ENCODE results near the gene GCN1. TPM values are rescaled to one million over a fixed set of nuclear protein-coding genes. Genes with fewer than 3 reads are reported as not detected.

Gene GCN1
- total and polyA plus RNA-seq, 2 of the 8 experiments (the other 6 are each of a cell fraction or from before 2014, with no cell fraction given), result 61.4 to 133 TPM

- Histone ChIP-seq H3K79me1 (ENCODE audit: low read depth, low read length) (no peaks in the 10 kb centered on the region), H3K23me2 (ENCODE audit: low read depth, low read length) (0 out of 2 replicates have a peak, but pooled peaks cover 2% of the 10 kb centered on the region), H4K91ac (replicated peaks; ENCODE audit: insufficient read length, low read length) (no peak overlapping the region), H3K36me3 (ENCODE audit: control insufficient read depth in 2 of 4, insufficient read depth in 4 of 4, low read length in 3 of 4) (no peaks in the 10 kb centered on the region), H3K14ac (ENCODE audit: insufficient read length) (no peak overlapping the region), H2AK5ac (ENCODE audit: low read depth, low read length) (no peak overlapping the region), H3K27ac (ENCODE audit: low read depth, low read length) (no peak overlapping the region), H4K20me1 (replicated peaks in 1 of 2; ENCODE audit: control insufficient read depth in 1 of 2, insufficient read depth in 2 of 2, low read length in 2 of 2) (peaks cover 0 to 1% of the 10 kb centered on the region in 2 experiments), H3K79me2 (ENCODE audit: control insufficient read depth in 1 of 2, insufficient read depth in 2 of 2, low read length in 2 of 2) (no peaks in the 10 kb centered on the region), H4K5ac (ENCODE audit: insufficient read length, low read depth, low read length) (no peak overlapping the region), H3K18ac (ENCODE audit: extremely low read depth, low read length) (no peak overlapping the region), H3K9ac (replicated peaks in 1 of 4; ENCODE audit: extremely low read depth in 1 of 4, low read depth in 3 of 4, low read length in 3 of 4) (no peak overlapping the region), H2BK15ac (ENCODE audit: low read length) (no peak overlapping the region), H2BK5ac (ENCODE audit: low read depth, low read length) (no peak overlapping the region), H2AFZ (ENCODE audit: low read length) (no peak overlapping the region), H3K23ac (ENCODE audit: insufficient read length) (no peak overlapping the region), H3K27me3 (replicated peaks in 1 of 4; ENCODE audit: control insufficient read depth in 3 of 4, extremely low read depth in 1 of 4, insufficient read depth in 3 of 4, low read length in 3 of 4) (no peaks in the 10 kb centered on the region), H2BK120ac (replicated peaks; ENCODE audit: low read depth, low read length) (no peak overlapping the region), H4K8ac (ENCODE audit: extremely low read depth, insufficient read depth, low read length) (no peak overlapping the region), H3K4me3 (ENCODE audit: extremely low read depth in 1 of 4, insufficient read depth in 2 of 4, low read depth in 3 of 4, low read length in 4 of 4) (no peak overlapping the region), H3K4me1 (replicated peaks in 1 of 4; ENCODE audit: control insufficient read depth in 3 of 4, insufficient read depth in 4 of 4, low read length in 3 of 4) (peaks cover 2 to 9% (median 8%) of the 10 kb centered on the region in 4 experiments), H3K9me3 (ENCODE audit: insufficient read depth in 2 of 2, low read depth in 1 of 2, low read length in 1 of 2) (no peaks in the 10 kb centered on the region), H2BK20ac (ENCODE audit: low read length) (no peak overlapping the region), H2BK12ac (ENCODE audit: low read depth, low read length) (no peak overlapping the region), H3K4me2 (ENCODE audit: insufficient read depth in 1 of 2, low read depth in 2 of 2, low read length in 2 of 2) (no peak overlapping the region), H3K4ac (replicated peaks; ENCODE audit: insufficient read length, low read depth, low read length) (no peak overlapping the region), H3K56ac (replicated peaks; ENCODE audit: insufficient read length, low read depth, low read length) (no peak overlapping the region)
- no peak for FAIRE-seq
- no peak for TF ChIP-seq CTCF (IDR thresholded peaks at IDR 0.05; ENCODE audit: control extremely low read depth in 1 of 3, insufficient read depth in 1 of 3, low read depth in 1 of 3, low read length in 3 of 3)
- TF ChIP-seq BRCA1 (IDR thresholded peaks at IDR 0.05; ENCODE audit: low read depth, low read length), result no peak
- no peak for TF ChIP-seq SAP30 (IDR thresholded peaks at IDR 0.05; ENCODE audit: insufficient read depth, insufficient replicate concordance, low read length)
- no peak for TF ChIP-seq POLR2A (IDR thresholded peaks at IDR 0.05; ENCODE audit: control extremely low read depth in 1 of 2, low read depth in 2 of 2, low read length in 2 of 2)
- no peak for TF ChIP-seq JUND (IDR thresholded peaks at IDR 0.05; ENCODE audit: low read length)
- TF ChIP-seq PHF8 (conservative IDR thresholded peaks at IDR 0.05; ENCODE audit: low read depth, low read length), result no peak
- TF ChIP-seq EGR1 (IDR thresholded peaks at IDR 0.05; ENCODE audit: borderline replicate concordance, low read depth, low read length), result no peak
- no peak for TF ChIP-seq FOSL1 (IDR thresholded peaks at IDR 0.05; ENCODE audit: insufficient read depth, low read depth, low read length)
- TF ChIP-seq TCF12 (IDR thresholded peaks at IDR 0.05; ENCODE audit: low read depth, low read length), result no peak
- no peak for TF ChIP-seq TAF1 (IDR thresholded peaks at IDR 0.05; ENCODE audit: low read depth, low read length)
- no peak for TF ChIP-seq SIX5 (IDR thresholded peaks at IDR 0.05; ENCODE audit: low read depth, low read length)
- POLR2A ChIA-PET (ENCODE audit: partially characterized antibody), result interaction anchor here (0.7 to 1.7 kb wide), 2 partner anchors 26 to 211 kb away, joined by 3 to 6 read pairs; partner anchors contain the start of gene RNU4-1
- 100% methylated on average over 2 of the region's 2 CpGs; no CpG with 5 or more reads in 1 of the 2 experiments for WGBS, 2 experiments (ENCODE audit: extremely low coverage in 1 of 2, insufficient coverage in 1 of 2, insufficient read length in 1 of 2, insufficient replicate concordance in 2 of 2, low coverage in 1 of 2, low lambda C conversion rate in 2 of 2, missing lambda C conversion rate in 1 of 2)
- CTCF ChIA-PET (ENCODE audit: partially characterized antibody), result interaction anchor here (0.6 to 1.9 kb wide), 4 partner anchors 8 to 243 kb away, joined by 3 to 10 read pairs (median 4); no protein-coding TSS in a partner anchor
- DNase-seq (ENCODE audit: low read depth in 1 of 2, low spot score in 2 of 2), result no peak
Observed at GRCh38 chr12:120081641-120082040, 112.9 kb downstream of the GCN1 start.

All from H1 (cell line).